MCF 10A (cell line): ENCODE measurements around the gene FGF14. TPM values are rescaled to one million over a fixed set of nuclear protein-coding genes. Genes with fewer than 3 reads are reported as not detected.

Experiments
- BruUV-seq: library from RNA; stranded (reverse); fragments of 400-500 nt; replicated peaks from 2 replicates; lab custom pipeline; 2021; lab: Mats Ljungman, UMichigan
- CTCF ChIA-PET: fragments of 300-600 bp; sonication (Branson Sonifier 250); formaldehyde crosslinking; extraction: SDS; loops from one replicate; lab custom pipeline; 2021; ENCODE audit warnings: antibody characterized with exemption, inconsistent platforms; lab: Yijun Ruan, JAX
- POLR2A ChIA-PET: fragments of 300-600, 350-650 bp; sonication (Branson Sonifier 250); formaldehyde crosslinking; extraction: SDS; loops from one replicate; lab custom pipeline; 2020; ENCODE audit warnings: antibody characterized with exemption, inconsistent platforms; lab: Yijun Ruan, JAX
- DNase-seq: peaks from one replicate; pipeline ENCODE4 v3.0.0-alpha.2; 2018; ENCODE audit not compliant: unreplicated experiment
- H3K27ac Mint-ChIP-seq: one replicate; pipeline ENCODE4 v1.8.0; 2022; ENCODE audit warnings: mild to moderate bottlenecking, low read depth, mixed read lengths; ENCODE audit not compliant: unreplicated experiment
- H3K27me3 Mint-ChIP-seq: one replicate; pipeline ENCODE4 v1.8.0; 2022; ENCODE audit warnings: mixed read lengths; ENCODE audit not compliant: insufficient read depth, unreplicated experiment
- H3K36me3 Mint-ChIP-seq: one replicate; pipeline ENCODE4 v1.8.0; 2022; ENCODE audit warnings: mild to moderate bottlenecking, moderate library complexity, mixed read lengths; ENCODE audit not compliant: insufficient read depth, unreplicated experiment
- H3K4me1 Mint-ChIP-seq: one replicate; pipeline ENCODE4 v1.8.0; 2022; ENCODE audit warnings: mixed read lengths; ENCODE audit not compliant: insufficient read depth, unreplicated experiment
- H3K4me3 Mint-ChIP-seq: one replicate; pipeline ENCODE4 v1.8.0; 2022; ENCODE audit warnings: mild to moderate bottlenecking, moderate library complexity, mixed read lengths; ENCODE audit not compliant: unreplicated experiment
- H3K9me3 Mint-ChIP-seq: one replicate; pipeline ENCODE4 v1.8.0; 2022; ENCODE audit warnings: mixed read lengths; ENCODE audit not compliant: unreplicated experiment
- intact Hi-C: fragments of 100-400 bp; cut with micrococcal nuclease; formaldehyde crosslinking; loops from 2 replicates; pipeline ENCODE4 v1.14.1; 2022
- total RNA-seq: library from RNA; stranded (reverse); gene quantifications from 2 replicates; pipeline ENCODE4 v1.2.3, GENCODE V29; 2022
- TF ChIP-seq, protein P1 (sequence below): fragments of 200-600 bp; IDR thresholded peaks from one replicate; pipeline ENCODE4 v1.8.0; 2022; ENCODE audit warnings: antibody characterized with exemption, mild to moderate bottlenecking; ENCODE audit not compliant: unreplicated experiment

Gene FGF14
- total RNA-seq, 1 experiment from 2014 or later: not detected

DNA sequence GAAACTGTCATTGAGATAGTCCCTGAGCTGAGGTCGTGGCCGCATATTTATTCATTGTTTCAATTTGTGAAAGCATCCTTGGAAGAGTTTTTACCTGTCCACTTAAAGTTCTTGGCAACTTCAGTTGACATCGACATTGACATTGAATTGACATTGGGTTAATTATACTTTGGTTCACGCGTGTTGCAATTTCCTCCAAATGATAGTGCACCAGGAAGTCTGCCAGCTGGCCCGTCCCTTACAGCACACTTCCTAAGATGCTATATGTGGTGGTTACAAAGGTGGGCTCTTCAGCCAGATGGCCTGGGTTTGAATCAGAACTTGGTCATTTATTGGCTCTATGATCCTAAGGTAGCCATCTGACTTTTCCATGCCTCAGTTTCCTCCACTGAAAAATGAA is 176.0 kb downstream of the FGF14 start:
- TF ChIP-seq, protein P1, sequence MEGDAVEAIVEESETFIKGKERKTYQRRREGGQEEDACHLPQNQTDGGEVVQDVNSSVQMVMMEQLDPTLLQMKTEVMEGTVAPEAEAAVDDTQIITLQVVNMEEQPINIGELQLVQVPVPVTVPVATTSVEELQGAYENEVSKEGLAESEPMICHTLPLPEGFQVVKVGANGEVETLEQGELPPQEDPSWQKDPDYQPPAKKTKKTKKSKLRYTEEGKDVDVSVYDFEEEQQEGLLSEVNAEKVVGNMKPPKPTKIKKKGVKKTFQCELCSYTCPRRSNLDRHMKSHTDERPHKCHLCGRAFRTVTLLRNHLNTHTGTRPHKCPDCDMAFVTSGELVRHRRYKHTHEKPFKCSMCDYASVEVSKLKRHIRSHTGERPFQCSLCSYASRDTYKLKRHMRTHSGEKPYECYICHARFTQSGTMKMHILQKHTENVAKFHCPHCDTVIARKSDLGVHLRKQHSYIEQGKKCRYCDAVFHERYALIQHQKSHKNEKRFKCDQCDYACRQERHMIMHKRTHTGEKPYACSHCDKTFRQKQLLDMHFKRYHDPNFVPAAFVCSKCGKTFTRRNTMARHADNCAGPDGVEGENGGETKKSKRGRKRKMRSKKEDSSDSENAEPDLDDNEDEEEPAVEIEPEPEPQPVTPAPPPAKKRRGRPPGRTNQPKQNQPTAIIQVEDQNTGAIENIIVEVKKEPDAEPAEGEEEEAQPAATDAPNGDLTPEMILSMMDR: no peak

GRCh38 chr13:102220681-102221228 is 181.1 kb downstream of the FGF14 start:
- BruUV-seq: no TSS peak
- Mint-ChIP-seq H3K9me3 (no peaks in the 10 kb centered on the region), H3K27me3 (no peaks in the 10 kb centered on the region), H3K4me3 (no peak overlapping the region), H3K4me1 (no peaks in the 10 kb centered on the region), H3K27ac (no peak overlapping the region), H3K36me3 (no peaks in the 10 kb centered on the region)
- intact Hi-C loops: no loop called here
- POLR2A ChIA-PET: no interaction called here
- TF ChIP-seq, protein P1: no peak
- CTCF ChIA-PET: no interaction called here
- DNase-seq: no peak

More for the DNA sequence above, 176.0 kb downstream of the FGF14 start:
- CTCF ChIA-PET: no interaction called here
- Mint-ChIP-seq H3K9me3 (no peaks in the 10 kb centered on the region), H3K36me3 (no peaks in the 10 kb centered on the region), H3K4me1 (peaks cover 9% of the 10 kb centered on the region), H3K4me3 (no peak overlapping the region), H3K27me3 (no peaks in the 10 kb centered on the region), H3K27ac (no peak overlapping the region)
- no TSS peak for BruUV-seq
- POLR2A ChIA-PET: no interaction called here
- DNase-seq: no peak
- intact Hi-C loops: no loop called here

GRCh38 chr13:102214956-102215355 is 186.9 kb downstream of the FGF14 start:
- BruUV-seq: no TSS peak

GRCh38 chr13:102212729-102213128 is 189.1 kb downstream of the FGF14 start:
- no peaks in the 10 kb centered on the region for H3K9me3 Mint-ChIP-seq

More at GRCh38 chr13:102214956-102215355, 186.9 kb downstream of the FGF14 start:
- no peak for DNase-seq
- Mint-ChIP-seq H3K9me3 (no peaks in the 10 kb centered on the region), H3K4me3 (no peak overlapping the region), H3K27me3 (no peaks in the 10 kb centered on the region), H3K4me1 (no peaks in the 10 kb centered on the region), H3K36me3 (no peaks in the 10 kb centered on the region), H3K27ac (no peak overlapping the region)
- CTCF ChIA-PET: no interaction called here
- intact Hi-C loops: no loop called here
- POLR2A ChIA-PET: no interaction called here
- TF ChIP-seq, protein P1: no peak

More at GRCh38 chr13:102212729-102213128, 189.1 kb downstream of the FGF14 start:
- ChIA-PET POLR2A (no interaction called here), CTCF (interaction anchor here (1.5 kb wide), 1 partner anchor 10 kb away, joined by 3 read pairs; no protein-coding TSS in a partner anchor)
- Mint-ChIP-seq H3K36me3 (no peaks in the 10 kb centered on the region), H3K4me3 (no peak overlapping the region), H3K4me1 (no peaks in the 10 kb centered on the region), H3K27ac (no peak overlapping the region), H3K27me3 (no peaks in the 10 kb centered on the region)
- DNase-seq: no peak
- no TSS peak for BruUV-seq
- TF ChIP-seq, protein P1: no peak
- intact Hi-C loops: no loop called here
